Muscle of arm (tissue), 12 donors: ENCODE data around the gene SLC49A3. TPM values are rescaled to one million over a fixed set of nuclear protein-coding genes. Genes with fewer than 3 reads are reported as not detected.
"Not testable (repeated sequence)": the region's sequence is repeated elsewhere in the genome, so short reads cannot be mapped to it uniquely, and the experiment has no call there.

ENCODE experiments used
- DNase-seq: peaks from one replicate; pipeline ENCODE4 v3.0.0-alpha.2; 2013
- polyA plus RNA-seq, 12 donors: library from polyadenylated mRNA; unstranded; fragments of 120-200 nt; gene quantifications; one replicate each; pipeline ENCODE4 v1.2.1, GENCODE V29; 2013; ENCODE audit not compliant: insufficient read length in 12 of 12

Gene SLC49A3
- polyA plus RNA-seq, 12 donors, result 6.5 to 33.9 (median 24.1) TPM; not detected in 2

- DNase-seq, result no peak
Observed at GRCh38 chr4:682490-683172, 6.3 kb downstream of the SLC49A3 start.

GRCh38 chr4:681736-682451 is 7.1 kb downstream of the SLC49A3 start:
- no peak for DNase-seq

GRCh38 chr4:680928-681645 is 7.9 kb downstream of the SLC49A3 start:
- no peak for DNase-seq

- no peak for DNase-seq
Observed at GRCh38 chr4:680551-680927, 8.4 kb downstream of the SLC49A3 start.

- no peak for DNase-seq
Observed at GRCh38 chr4:680091-680490, 8.9 kb downstream of the SLC49A3 start.

GRCh38 chr4:679629-680028 is 9.3 kb downstream of the SLC49A3 start:
- DNase-seq, result no peak

GRCh38 chr4:679104-679481 is 9.9 kb downstream of the SLC49A3 start:
- no peak for DNase-seq

- no peak for DNase-seq
Observed at GRCh38 chr4:678331-679103, 10.4 kb downstream of the SLC49A3 start.

- DNase-seq, result no peak
Observed at GRCh38 chr4:677431-678293, 11.3 kb downstream of the SLC49A3 start.

- no peak for DNase-seq
Observed at GRCh38 chr4:676871-677235, 12.1 kb downstream of the SLC49A3 start.

GRCh38 chr4:675980-676870 is 12.7 kb downstream of the SLC49A3 start:
- no peak for DNase-seq

GRCh38 chr4:675036-675882 is 13.7 kb downstream of the SLC49A3 start:
- DNase-seq, result no peak

- peak; percentile 97 for DNase-seq
Observed at GRCh38 chr4:674172-675035, 14.5 kb downstream of the SLC49A3 start, which contains the start of the genes ATP5ME and MYL5. ATP5ME (minus strand) TSS chr4:674276; CDS start chr4:674247, 29 bp downstream. MYL5 (plus strand) TSS chr4:674542; CDS start chr4:678027, 3,485 bp downstream.

GRCh38 chr4:673349-674091 is 15.4 kb downstream of the SLC49A3 start:
- no peak for DNase-seq

GRCh38 chr4:671769-672168 is 17.2 kb downstream of the SLC49A3 start:
- no peak for DNase-seq

- DNase-seq, result not testable (repeated sequence)
Observed at GRCh38 chr4:669806-670559, 19.0 kb downstream of the SLC49A3 start.
